IPS-18c (cell line): ENCODE measurements around the gene UMPS.
"Not testable (repeated sequence)": the region's sequence is repeated elsewhere in the genome, so short reads cannot be mapped to it uniquely, and the experiment has no call there.

Experiments used
- H3K4me3 ChIP-seq: 2 replicates; pipeline ENCODE4 v1.7.0; 2013; ENCODE audit warnings: low read depth, mild to moderate bottlenecking, low read length, moderate library complexity; ENCODE audit not compliant: insufficient read depth
- H3K9me3 ChIP-seq: one replicate; pipeline ENCODE4 v1.6.1; 2013; ENCODE audit warnings: mild to moderate bottlenecking, low read length, moderate library complexity; ENCODE audit not compliant: control insufficient read depth, insufficient read depth

The UMPS gene

GRCh38 chr3:124770336-124771082, 40.3 kb downstream of the UMPS start:
- Histone ChIP-seq H3K4me3 (no peak overlapping the region), H3K9me3 (no peaks in the 10 kb centered on the region)

DNA sequence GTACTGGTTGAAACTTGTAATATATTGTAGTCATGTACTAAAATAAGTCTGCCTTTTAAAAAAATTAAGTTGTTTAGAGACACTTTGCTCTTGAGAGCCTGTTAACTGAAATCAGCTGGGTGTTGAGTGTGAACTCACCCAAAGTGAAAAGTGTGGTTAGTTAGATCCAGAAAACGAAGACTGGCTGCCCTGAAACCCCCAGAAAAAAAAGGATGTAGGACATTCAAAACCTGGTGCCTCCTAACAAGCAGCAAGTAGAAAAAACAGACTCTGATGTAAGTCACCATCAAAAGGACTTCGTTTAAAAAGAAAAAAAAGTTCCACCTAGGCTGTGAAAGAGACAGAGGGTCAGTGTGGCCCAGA, 40.8 kb downstream of the UMPS start:
- Histone ChIP-seq H3K9me3 (no peaks in the 10 kb centered on the region), H3K4me3 (no peak overlapping the region)

DNA sequence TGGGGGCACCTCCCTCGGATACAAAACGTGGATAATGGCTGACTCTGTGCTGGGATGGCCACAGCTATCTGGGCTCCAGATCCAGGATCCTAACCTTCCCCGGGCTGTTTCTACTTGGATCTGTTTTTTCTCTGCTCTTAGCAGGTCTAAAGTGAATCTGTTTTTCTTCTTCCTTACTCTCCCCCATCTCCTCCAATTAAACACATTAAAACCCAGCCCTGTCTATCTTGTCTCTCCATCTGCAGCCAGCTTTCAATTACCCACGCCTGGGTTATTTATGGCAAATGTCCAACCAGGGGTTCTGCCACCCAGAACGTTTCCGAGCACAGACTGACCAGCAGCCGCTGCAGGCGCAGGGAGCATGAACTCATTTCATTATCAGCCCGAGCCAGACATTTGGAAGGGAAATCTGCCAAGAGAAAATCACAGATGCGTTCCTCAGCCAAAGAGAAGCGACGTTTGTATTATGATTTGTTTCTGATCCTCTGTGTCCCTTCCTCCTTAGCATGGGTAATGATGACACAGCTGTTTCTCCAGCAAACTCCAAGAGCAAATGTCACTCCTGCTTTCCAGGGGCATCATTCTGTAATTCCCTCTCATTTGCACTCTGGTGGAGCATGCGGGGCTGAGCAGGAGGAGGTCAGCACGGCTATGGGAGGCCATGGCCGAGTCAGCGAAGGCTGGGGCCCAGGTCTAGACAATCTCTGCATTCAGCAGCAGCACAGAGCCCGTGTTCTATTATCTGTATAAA, 42.0 kb downstream of the UMPS start:
- H3K4me3 ChIP-seq = no peak overlapping the region
- no peaks in the 10 kb centered on the region for H3K9me3 ChIP-seq

DNA sequence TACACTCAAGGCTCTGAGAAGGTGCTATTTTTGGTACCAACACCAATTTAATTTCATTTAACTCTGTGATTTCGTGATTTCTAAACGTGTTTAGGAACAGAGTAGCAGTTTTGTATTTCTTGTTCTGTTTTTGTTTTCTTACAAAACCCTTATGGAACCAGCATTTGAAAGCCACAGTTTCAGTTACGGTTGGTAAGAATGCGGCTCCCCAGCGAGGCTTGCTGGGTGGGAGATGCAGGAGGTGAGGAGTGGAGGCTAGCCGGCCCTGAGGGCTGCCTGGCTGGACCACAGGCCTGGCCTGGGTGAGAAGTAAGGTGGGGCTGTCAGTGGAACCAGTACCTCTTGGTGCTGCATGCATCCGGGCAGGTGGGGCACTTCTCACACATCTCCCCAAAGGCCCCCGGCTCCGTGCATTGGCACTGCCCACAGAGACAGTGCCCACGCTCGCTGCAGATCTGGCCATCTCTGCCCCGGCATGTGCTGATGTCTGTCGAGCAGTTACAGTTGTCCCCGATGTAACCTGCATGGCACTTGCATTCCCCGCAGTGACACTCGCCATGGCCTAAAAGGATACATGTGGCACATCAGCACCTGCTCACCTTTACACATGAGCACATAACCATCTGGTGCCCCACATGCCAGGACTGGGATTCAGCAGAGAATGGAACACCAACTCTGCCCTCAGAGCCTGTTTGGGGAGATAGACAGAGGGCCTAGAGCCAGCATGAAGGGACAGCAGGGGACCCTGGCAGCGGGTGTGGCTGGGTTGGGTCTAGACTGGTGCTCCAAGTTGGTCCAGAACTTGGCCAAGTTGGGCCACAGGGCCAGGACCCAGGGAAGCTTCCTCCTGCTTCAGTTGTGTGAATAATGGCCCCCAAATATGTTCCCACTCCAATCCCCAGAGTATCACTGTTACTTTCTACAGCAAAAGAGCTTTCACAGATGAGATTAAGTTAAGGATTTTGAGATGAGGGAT, 43.4 kb downstream of the UMPS start:
- no peaks in the 10 kb centered on the region for H3K9me3 ChIP-seq
- H3K4me3 ChIP-seq = no peak overlapping the region

- Histone ChIP-seq H3K4me3 (no peak overlapping the region; the same call in 1 of the 2 replicates), H3K9me3 (no peaks in the 10 kb centered on the region)
Measured at GRCh38 chr3:124774327-124774718, 44.1 kb downstream of the UMPS start.

GRCh38 chr3:124774841-124775402, 44.7 kb downstream of the UMPS start:
- no peak overlapping the region for H3K4me3 ChIP-seq
- no peaks in the 10 kb centered on the region for H3K9me3 ChIP-seq

GRCh38 chr3:124775877-124776276, 45.6 kb downstream of the UMPS start:
- Histone ChIP-seq H3K4me3 (no peak overlapping the region), H3K9me3 (no peaks in the 10 kb centered on the region)

- Histone ChIP-seq H3K4me3 (no peak overlapping the region), H3K9me3 (no peaks in the 10 kb centered on the region)
Measured at GRCh38 chr3:124776856-124777255, 46.6 kb downstream of the UMPS start.

GRCh38 chr3:124777762-124778470, 47.7 kb downstream of the UMPS start:
- H3K4me3 ChIP-seq = no peak overlapping the region
- H3K9me3 ChIP-seq = no peaks in the 10 kb centered on the region

DNA sequence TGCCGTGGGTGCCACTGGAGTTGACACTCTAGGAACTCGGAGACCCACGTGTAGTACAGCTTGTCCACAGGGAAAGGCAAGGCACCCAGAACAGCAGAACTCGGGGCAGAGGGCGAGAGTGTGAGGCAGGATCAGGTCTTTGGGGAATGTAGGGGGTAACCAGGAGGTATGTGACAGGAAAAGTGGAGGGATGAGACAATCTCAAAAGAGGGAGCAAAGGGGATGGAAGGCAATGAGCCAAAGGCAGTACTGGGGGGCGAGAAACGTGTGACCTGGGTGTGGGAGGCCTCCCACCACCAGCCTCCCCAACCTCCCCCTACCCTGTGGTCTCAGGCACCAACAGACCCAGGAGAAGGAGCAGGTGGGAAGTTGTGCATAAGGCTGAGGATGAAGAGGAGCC, 48.9 kb downstream of the UMPS start:
- Histone ChIP-seq H3K9me3 (no peaks in the 10 kb centered on the region), H3K4me3 (no peak overlapping the region)

DNA sequence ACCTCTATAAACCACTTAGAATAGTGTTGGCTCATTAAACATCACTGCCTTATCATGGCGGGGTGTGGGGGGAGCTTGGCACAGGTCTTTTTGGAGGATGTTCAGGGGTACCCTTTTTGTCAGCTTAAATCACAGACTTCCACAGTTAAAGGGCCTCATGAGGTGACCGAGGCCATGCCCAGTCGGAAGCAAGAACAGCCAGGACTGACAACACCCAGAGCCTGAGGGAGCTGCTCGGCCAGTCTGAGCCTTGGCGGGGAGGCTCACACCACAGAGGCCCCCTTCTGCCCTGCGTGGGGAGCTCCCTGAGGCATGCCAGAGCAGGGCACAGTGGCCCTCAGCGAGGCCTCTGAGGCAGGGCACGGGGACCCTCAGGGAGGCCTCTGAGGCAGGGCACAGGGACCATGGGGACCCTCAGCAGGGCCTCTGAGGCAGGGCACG, 49.5 kb downstream of the UMPS start:
- H3K4me3 ChIP-seq = no peak overlapping the region

GRCh38 chr3:124780356-124780755, 50.1 kb downstream of the UMPS start:
- no peak overlapping the region for H3K4me3 ChIP-seq
- no peaks in the 10 kb centered on the region for H3K9me3 ChIP-seq

More for the DNA sequence above, 49.5 kb downstream of the UMPS start:
- H3K9me3 ChIP-seq = no peaks in the 10 kb centered on the region

DNA sequence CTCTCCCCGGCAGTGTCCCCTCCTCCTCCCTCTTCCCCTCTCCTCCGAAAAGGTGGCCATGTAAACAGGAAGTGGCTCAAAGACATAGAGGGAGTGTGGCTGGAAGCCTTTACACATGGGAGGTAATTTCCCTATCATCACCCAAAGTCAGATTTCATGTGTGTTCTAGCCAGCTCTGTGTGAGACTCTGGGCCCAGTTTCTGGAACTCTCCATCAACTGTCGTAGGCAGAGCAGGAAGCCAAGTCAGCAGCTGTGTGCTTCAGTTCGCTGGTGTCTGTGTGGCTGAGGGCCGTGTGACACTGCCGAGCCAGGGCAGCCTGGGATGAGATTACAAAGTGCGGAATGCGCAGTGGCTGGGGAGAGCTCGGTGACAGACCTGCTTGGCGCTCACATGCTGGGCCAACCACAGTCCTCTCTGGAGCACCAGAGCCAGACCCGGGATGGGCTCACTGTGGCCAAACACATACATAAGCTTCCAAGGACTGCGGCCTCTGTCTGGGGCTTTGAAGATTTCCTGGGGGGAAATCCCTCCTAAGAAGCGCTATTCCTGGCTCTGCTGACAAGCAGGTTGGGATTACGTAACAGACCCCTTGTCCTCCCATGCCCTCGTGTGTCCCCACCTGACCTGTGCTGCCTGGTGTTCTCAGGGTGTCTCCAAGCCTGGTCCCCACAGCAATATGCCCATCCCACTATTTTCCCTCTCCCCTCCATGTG, 50.7 kb downstream of the UMPS start:
- no peaks in the 10 kb centered on the region for H3K9me3 ChIP-seq
- H3K4me3 ChIP-seq = no peak overlapping the region

DNA sequence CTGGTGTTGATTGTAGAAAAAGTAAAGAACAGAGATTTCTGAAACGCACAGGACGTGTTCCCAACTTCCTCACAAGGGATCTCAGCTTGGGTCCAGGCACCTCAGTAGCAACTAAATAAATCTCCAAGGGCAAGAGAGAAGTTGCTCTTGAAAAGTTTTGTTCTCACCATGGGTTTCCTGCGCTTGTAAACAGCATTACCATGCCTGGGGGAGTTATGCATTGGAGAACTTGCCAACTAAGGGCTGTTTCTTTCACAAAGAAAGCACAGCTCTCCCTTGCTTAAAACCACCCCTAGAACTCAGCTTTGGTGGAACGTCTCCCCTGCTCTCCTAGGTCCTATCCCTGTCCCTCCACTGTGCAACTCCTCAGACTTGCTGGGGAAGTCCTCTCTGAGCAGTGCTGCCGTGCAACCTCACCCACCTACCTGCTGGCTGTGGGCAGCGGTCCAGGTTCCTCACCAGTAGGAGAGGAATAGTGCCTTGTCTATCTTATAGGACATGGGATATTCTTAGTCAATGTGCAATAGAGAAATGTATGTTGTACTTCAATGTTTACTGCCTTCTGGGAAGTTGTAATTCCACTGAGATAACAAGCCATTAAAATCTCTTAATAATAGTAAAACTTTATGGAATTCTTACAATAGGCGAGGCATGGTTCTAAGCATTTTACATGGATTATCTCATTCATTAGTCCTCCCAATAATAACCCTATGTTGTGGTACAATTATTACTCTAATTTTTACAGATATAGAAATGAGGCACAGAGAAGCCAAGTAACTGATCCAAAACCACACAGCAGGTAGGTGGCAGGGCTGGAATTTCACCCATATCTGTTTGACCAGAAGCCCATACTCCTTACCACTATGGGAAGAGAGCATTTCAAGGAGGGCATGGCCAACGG, 51.5 kb downstream of the UMPS start:
- Histone ChIP-seq H3K9me3 (no peaks in the 10 kb centered on the region), H3K4me3 (no peak overlapping the region)

- not testable (repeated sequence) for H3K9me3 ChIP-seq, H3K4me3 ChIP-seq
Measured at GRCh38 chr3:124782377-124782712, 52.1 kb downstream of the UMPS start.
